ENCODE results near the gene PTPRQ. TPM values are rescaled to one million over a fixed set of nuclear protein-coding genes. Genes with fewer than 3 reads are reported as not detected.

The PTPRQ gene
- total RNA-seq, 6 experiments from 2014 or later: 0.12 to 0.81 (median 0.22) TPM; not detected in 1

GRCh38 chr12:80690090-80690489 is 246.1 kb downstream of the PTPRQ start:
- Histone ChIP-seq H3K4me1 (no peaks in the 10 kb centered on the region), H3K27ac (no peak overlapping the region), H3K4me3 (no peak overlapping the region), H3K36me3 (no peaks in the 10 kb centered on the region), H3K9me3 (no peaks in the 10 kb centered on the region), H3K27me3 (no peaks in the 10 kb centered on the region)
- ATAC-seq (peak; percentile 62 to 94 (median 68)), DNase-seq (no peak)
- no peak for TF ChIP-seq CTCF (IDR thresholded peaks at IDR 0.05)
- TF ChIP-seq POLR2A (IDR thresholded peaks at IDR 0.05): no peak
- intact Hi-C loops (cut with DNase I): no loop called here
- WGBS (ENCODE audit: insufficient coverage, low coverage, low lambda C conversion rate, missing lambda C conversion rate): 38% methylated on average over 1 of the region's 1 CpG

GRCh38 chr12:80690513-80690912 is 246.5 kb downstream of the PTPRQ start:
- Histone ChIP-seq H3K4me1 (no peaks in the 10 kb centered on the region), H3K27me3 (no peaks in the 10 kb centered on the region), H3K4me3 (no peak overlapping the region), H3K27ac (no peak overlapping the region), H3K36me3 (no peaks in the 10 kb centered on the region), H3K9me3 (no peaks in the 10 kb centered on the region)
- ATAC-seq (no peak), DNase-seq (no peak)
- TF ChIP-seq CTCF (IDR thresholded peaks at IDR 0.05): no peak
- TF ChIP-seq POLR2A (IDR thresholded peaks at IDR 0.05): no peak
- intact Hi-C loops (cut with DNase I): no loop called here
- 31% methylated on average over 2 of the region's 2 CpGs for WGBS (ENCODE audit: insufficient coverage, low coverage, low lambda C conversion rate, missing lambda C conversion rate)

- H3K36me3 ChIP-seq: no peaks in the 10 kb centered on the region
- intact Hi-C loops (cut with DNase I): no loop called here
- no peak overlapping the region for H3K4me3 ChIP-seq
- no peaks in the 10 kb centered on the region for H3K9me3 ChIP-seq
- no peak for TF ChIP-seq CTCF (IDR thresholded peaks at IDR 0.05)
- TF ChIP-seq POLR2A (IDR thresholded peaks at IDR 0.05): no peak
- ATAC-seq (no peak), DNase-seq (no peak)
- WGBS (ENCODE audit: insufficient coverage, low coverage, low lambda C conversion rate, missing lambda C conversion rate): 86% methylated on average over 1 of the region's 1 CpG
- H3K27me3 ChIP-seq: no peaks in the 10 kb centered on the region
- H3K4me1 ChIP-seq: no peaks in the 10 kb centered on the region
- no peak overlapping the region for H3K27ac ChIP-seq
These were observed 248.1 kb downstream of the PTPRQ start for GRCh38 chr12:80692114-80692513.

GRCh38 chr12:80697270-80697887 is 253.3 kb downstream of the PTPRQ start:
- intact Hi-C loops (cut with DNase I): no loop called here
- DNase-seq: no peak
- WGBS (ENCODE audit: insufficient coverage, low coverage, low lambda C conversion rate, missing lambda C conversion rate): 25% methylated on average over 2 of the region's 2 CpGs
- H3K4me3 ChIP-seq: peak overlapping the region in 1 of 3 donors; percentile 10
- H3K4me1 ChIP-seq: peaks cover 0 to 19% (median 4%) of the 10 kb centered on the region in 4 donors
- ATAC-seq: peak; percentile 76 to 91 (median 79)
- H3K36me3 ChIP-seq: no peaks in the 10 kb centered on the region
- no peaks in the 10 kb centered on the region for H3K9me3 ChIP-seq
- peak overlapping the region; percentile 46 to 79 (median 77) for H3K27ac ChIP-seq
- no peak for TF ChIP-seq POLR2A (IDR thresholded peaks at IDR 0.05)
- no peak for TF ChIP-seq CTCF (IDR thresholded peaks at IDR 0.05)
- H3K27me3 ChIP-seq: no peaks in the 10 kb centered on the region

All from right lobe of liver (tissue), 6 donors.